Tibial artery (tissue), 4 donors: Measurements from ENCODE around the gene S100A12.

Experiments used
- DNase-seq, 2 donors: peaks; one replicate each; pipeline ENCODE4 v3.0.0-alpha.2; 2019
- H3K27ac ChIP-seq, 2 donors: fragments of 200-600 bp; sonication (generic) in 1 of 2; 1 replicate in 1 of 2; 2 replicates in 1 of 2; pipeline ENCODE4 v1.5.1; 2018 to 2019; ENCODE audit warnings: mild to moderate bottlenecking in 1 of 2
- H3K27me3 ChIP-seq, 2 donors: fragments of 200-600 bp; sonication (generic) in 1 of 2; one replicate each; pipeline versions ENCODE4 v1.5.1 to v1.6.0; 2016 to 2019
- H3K36me3 ChIP-seq, 3 donors: fragments of 200-600 bp; sonication (generic) in 2 of 3; one replicate each; pipeline ENCODE4 v1.5.1; 2016 to 2019; ENCODE audit warnings: mild to moderate bottlenecking in 2 of 3
- H3K4me1 ChIP-seq, 4 donors: fragments of 200-600 bp; sonication (generic) in 2 of 4; 1 replicate in 3 of 4; 2 replicates in 1 of 4; pipeline ENCODE4 v1.5.1; 2016 to 2019
- H3K4me3 ChIP-seq, 2 donors: fragments of 200-600 bp; sonication (generic) in 1 of 2; 1 replicate in 1 of 2; 2 replicates in 1 of 2; pipeline ENCODE4 v1.5.1; 2018 to 2019; ENCODE audit warnings: mild to moderate bottlenecking in 2 of 2
- H3K9me3 ChIP-seq, 3 donors: fragments of 200-600 bp; sonication (generic) in 1 of 3; one replicate each; pipeline ENCODE4 v1.5.1; 2016 to 2019
- intact Hi-C: fragments of 100-400 bp; cut with DNase I; formaldehyde crosslinking; loops from one replicate; pipeline ENCODE4 v1.15.0; 2023; ENCODE audit warnings: low total_unique reads
- TF ChIP-seq, protein P1 (sequence below), 2 experiments: fragments of 200-600 bp in 1 of 2; fragments of 450-650 bp in 1 of 2; IDR thresholded peaks; one replicate each; pipeline ENCODE4 v1.5.1; 2017 to 2019; ENCODE audit warnings: antibody characterized with exemption in 2 of 2, mild to moderate bottlenecking in 1 of 2, moderate library complexity in 1 of 2

Gene S100A12

DNA sequence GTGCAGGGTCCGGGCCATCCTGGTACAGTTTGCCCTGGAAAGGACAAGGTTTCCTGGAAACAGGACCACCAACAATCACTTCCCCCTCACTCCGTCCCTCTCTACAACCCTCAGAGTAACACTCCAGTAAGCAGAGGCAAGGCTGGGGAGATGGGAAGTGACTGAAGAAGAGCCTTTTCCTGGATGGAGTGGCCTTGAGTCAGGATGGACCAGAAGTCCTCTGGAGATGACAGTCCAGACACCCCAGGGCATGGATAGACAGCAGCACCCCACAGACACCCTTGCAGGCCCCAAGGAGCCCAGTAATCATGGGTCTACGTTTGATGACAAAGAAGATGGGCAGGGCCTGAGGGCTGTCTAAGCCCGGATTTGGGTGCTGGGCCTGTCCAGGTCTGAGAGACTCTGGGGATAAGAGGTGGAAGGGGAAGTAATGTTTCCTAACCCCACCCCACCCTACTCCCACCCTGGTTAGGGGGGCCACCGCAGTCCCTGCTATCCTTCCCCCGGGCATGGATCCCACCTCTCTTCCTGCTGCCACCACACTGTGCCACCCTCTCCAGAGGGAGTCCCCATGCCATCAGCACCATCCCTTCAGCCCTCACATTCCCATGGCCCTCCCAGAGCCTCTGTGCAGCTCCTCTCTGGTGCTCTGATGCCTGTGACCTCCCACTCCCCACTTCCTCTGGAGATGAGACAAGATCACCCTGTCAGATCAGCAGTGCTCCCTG, 22.7 kb upstream of the S100A12 start:
- intact Hi-C loops: no loop called here
- Histone ChIP-seq H3K4me3 (no peak overlapping the region), H3K9me3 (no peaks in the 10 kb centered on the region), H3K27me3 (peaks cover 0 to 14% of the 10 kb centered on the region in 2 donors), H3K36me3 (no peaks in the 10 kb centered on the region), H3K27ac (no peak overlapping the region), H3K4me1 (no peaks in the 10 kb centered on the region)
- DNase-seq: peak in 1 of 2 donors; percentile 48
- TF ChIP-seq, protein P1, sequence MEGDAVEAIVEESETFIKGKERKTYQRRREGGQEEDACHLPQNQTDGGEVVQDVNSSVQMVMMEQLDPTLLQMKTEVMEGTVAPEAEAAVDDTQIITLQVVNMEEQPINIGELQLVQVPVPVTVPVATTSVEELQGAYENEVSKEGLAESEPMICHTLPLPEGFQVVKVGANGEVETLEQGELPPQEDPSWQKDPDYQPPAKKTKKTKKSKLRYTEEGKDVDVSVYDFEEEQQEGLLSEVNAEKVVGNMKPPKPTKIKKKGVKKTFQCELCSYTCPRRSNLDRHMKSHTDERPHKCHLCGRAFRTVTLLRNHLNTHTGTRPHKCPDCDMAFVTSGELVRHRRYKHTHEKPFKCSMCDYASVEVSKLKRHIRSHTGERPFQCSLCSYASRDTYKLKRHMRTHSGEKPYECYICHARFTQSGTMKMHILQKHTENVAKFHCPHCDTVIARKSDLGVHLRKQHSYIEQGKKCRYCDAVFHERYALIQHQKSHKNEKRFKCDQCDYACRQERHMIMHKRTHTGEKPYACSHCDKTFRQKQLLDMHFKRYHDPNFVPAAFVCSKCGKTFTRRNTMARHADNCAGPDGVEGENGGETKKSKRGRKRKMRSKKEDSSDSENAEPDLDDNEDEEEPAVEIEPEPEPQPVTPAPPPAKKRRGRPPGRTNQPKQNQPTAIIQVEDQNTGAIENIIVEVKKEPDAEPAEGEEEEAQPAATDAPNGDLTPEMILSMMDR (IDR thresholded peaks at IDR 0.05): no peak

DNA sequence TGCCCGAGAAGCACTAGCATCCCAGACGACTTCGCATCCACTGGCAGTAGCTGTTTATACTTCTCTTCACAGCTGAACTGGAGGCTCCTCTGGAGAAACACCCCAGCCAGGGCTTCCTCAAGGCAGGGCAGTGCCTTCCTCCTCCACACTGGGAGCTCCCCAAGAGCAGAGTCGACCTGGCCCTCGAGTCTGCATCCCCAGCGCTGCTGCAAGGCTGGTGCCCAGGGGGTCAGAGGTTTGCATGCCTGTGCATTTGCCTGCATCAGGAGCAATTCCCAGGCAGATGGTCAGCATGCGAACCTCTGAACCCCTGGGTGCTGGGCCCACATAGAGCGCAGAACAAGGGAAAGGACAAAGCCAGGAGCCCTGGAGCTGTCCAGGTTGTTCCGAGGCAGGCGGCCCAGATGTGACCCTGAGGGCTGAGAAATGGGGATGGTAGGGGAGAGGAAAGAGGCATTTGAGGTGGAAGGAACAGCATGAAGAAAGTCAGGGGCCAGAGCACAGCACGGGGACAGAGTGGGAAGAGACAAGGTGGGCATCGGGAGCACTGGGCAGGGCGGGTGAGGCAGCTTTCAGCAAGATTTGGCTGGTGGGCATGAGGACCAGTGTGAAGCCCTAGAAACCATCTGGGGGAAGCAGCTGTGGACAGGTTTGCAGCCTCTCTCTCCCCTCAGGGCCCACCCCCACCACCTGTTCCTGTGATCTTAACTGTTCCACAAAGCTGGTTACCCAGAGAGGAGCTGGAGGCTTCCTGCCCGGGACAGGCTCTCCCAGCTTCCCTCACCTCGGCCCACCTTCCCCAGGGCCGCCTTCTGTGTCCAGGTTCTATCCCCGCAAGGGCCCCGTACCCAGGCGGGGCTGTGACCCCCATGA, 21.9 kb upstream of the S100A12 start:
- H3K36me3 ChIP-seq: no peaks in the 10 kb centered on the region
- no peak overlapping the region for H3K4me3 ChIP-seq
- intact Hi-C loops: no loop called here
- DNase-seq: peak in 1 of 2 donors; percentile 51
- H3K4me1 ChIP-seq: no peaks in the 10 kb centered on the region
- no peak overlapping the region for H3K27ac ChIP-seq
- H3K27me3 ChIP-seq: peaks cover 0 to 14% of the 10 kb centered on the region in 2 donors
- TF ChIP-seq, protein P1 (IDR thresholded peaks at IDR 0.05): no peak
- H3K9me3 ChIP-seq: no peaks in the 10 kb centered on the region

- Histone ChIP-seq H3K27me3 (peaks cover 0 to 14% of the 10 kb centered on the region in 2 donors), H3K4me1 (no peaks in the 10 kb centered on the region), H3K9me3 (no peaks in the 10 kb centered on the region), H3K27ac (no peak overlapping the region), H3K36me3 (no peaks in the 10 kb centered on the region), H3K4me3 (no peak overlapping the region)
- TF ChIP-seq, protein P1 (IDR thresholded peaks at IDR 0.05): no peak
- intact Hi-C loops: no loop called here
- peak in 1 of 2 donors; percentile 43 for DNase-seq
Measured at GRCh38 chr1:153396461-153396860, 21.0 kb upstream of the S100A12 start.

- H3K27ac ChIP-seq: no peak overlapping the region
- TF ChIP-seq, protein P1 (IDR thresholded peaks at IDR 0.05): no peak
- intact Hi-C loops: no loop called here
- H3K36me3 ChIP-seq: no peaks in the 10 kb centered on the region
- H3K9me3 ChIP-seq: no peaks in the 10 kb centered on the region
- no peak overlapping the region for H3K4me3 ChIP-seq
- no peaks in the 10 kb centered on the region for H3K4me1 ChIP-seq
- H3K27me3 ChIP-seq: peaks cover 0 to 16% of the 10 kb centered on the region in 2 donors
- DNase-seq: peak in 1 of 2 donors; percentile 23
Measured at GRCh38 chr1:153395776-153396175, 20.4 kb upstream of the S100A12 start.

- Histone ChIP-seq H3K27ac (no peak overlapping the region), H3K36me3 (no peaks in the 10 kb centered on the region), H3K4me3 (no peak overlapping the region), H3K9me3 (no peaks in the 10 kb centered on the region), H3K27me3 (peaks cover 0 to 21% of the 10 kb centered on the region in 2 donors), H3K4me1 (no peaks in the 10 kb centered on the region)
- DNase-seq: peak in 1 of 2 donors; percentile 50
- TF ChIP-seq, protein P1 (IDR thresholded peaks at IDR 0.05): no peak
- intact Hi-C loops: no loop called here
Measured at GRCh38 chr1:153395136-153395685, 19.8 kb upstream of the S100A12 start.
